NB4 (cell line): ENCODE data around the gene EIF1.
"Not testable (repeated sequence)": the region's sequence is repeated elsewhere in the genome, so short reads cannot be mapped to it uniquely, and the experiment has no call there.

ENCODE experiments used
- DNase-seq: peaks from one replicate; pipeline ENCODE4 v3.0.0; 2010; ENCODE audit warnings: low read depth
- H3K4me3 ChIP-seq: one replicate; pipeline ENCODE4 v1.5.1; 2011; ENCODE audit warnings: mild to moderate bottlenecking, low read depth, low read length, moderate library complexity
- MAX ChIP-seq: IDR thresholded peaks from 2 replicates; pipeline ENCODE4 v1.6.1; 2011; ENCODE audit warnings: low read depth, low read length
- MYC ChIP-seq: IDR thresholded peaks from 2 replicates; pipeline ENCODE4 v1.6.1; 2011; ENCODE audit warnings: low read depth, low read length
- POLR2A ChIP-seq: IDR thresholded peaks from 2 replicates; pipeline ENCODE4 v1.6.1; 2011; ENCODE audit warnings: mild to moderate bottlenecking; ENCODE audit not compliant: insufficient read length; ENCODE audit errors: extremely low read depth
- TF ChIP-seq, protein P1 (sequence below): IDR thresholded peaks from one replicate; pipeline ENCODE4 v1.5.1; 2012; ENCODE audit warnings: low read depth, low read length

EIF1 gene

DNA sequence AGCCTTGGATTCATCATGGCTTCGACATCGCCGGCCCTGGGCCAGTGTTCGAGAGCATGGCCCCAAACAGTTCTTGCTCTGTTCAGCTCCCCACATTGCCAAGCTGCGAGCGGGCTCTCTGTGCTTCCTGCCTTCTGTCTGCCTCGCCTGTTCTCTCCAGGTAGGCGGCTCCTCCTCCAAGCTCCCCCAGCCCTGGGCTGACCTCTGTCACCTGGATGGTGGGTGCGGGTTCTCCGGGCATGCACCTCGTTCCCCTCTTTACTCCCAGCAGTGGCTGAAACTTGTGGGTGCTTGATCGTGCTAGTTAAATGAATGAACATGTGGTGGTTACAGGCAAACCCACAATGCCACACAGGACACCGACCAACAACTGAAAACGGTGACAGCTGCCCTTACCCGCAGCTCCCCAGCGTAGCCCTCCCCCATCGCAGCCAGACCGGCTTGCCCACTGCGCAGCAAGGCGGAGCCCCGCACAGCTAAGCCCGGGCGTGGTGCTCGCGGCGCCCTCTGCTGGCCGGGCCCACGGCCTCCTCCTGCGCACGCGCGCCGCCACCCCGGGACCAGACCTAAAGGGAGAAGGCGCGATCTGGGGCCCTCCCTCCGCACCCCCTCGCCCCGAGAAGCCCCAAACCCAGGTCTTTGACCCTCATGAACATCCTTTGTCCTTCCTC lies 23.0 kb upstream of the EIF1 start:
- TF ChIP-seq, protein P1, sequence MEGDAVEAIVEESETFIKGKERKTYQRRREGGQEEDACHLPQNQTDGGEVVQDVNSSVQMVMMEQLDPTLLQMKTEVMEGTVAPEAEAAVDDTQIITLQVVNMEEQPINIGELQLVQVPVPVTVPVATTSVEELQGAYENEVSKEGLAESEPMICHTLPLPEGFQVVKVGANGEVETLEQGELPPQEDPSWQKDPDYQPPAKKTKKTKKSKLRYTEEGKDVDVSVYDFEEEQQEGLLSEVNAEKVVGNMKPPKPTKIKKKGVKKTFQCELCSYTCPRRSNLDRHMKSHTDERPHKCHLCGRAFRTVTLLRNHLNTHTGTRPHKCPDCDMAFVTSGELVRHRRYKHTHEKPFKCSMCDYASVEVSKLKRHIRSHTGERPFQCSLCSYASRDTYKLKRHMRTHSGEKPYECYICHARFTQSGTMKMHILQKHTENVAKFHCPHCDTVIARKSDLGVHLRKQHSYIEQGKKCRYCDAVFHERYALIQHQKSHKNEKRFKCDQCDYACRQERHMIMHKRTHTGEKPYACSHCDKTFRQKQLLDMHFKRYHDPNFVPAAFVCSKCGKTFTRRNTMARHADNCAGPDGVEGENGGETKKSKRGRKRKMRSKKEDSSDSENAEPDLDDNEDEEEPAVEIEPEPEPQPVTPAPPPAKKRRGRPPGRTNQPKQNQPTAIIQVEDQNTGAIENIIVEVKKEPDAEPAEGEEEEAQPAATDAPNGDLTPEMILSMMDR, result peak; percentile 76
- peak; percentile 12 for TF ChIP-seq POLR2A
- peak; percentile 60 for TF ChIP-seq MAX
- peak; percentile 38; the same call in 1 of the 2 replicates for TF ChIP-seq MYC
- H3K4me3 ChIP-seq, result peak overlapping the region; percentile 39
- peak; percentile 86 for DNase-seq

DNA sequence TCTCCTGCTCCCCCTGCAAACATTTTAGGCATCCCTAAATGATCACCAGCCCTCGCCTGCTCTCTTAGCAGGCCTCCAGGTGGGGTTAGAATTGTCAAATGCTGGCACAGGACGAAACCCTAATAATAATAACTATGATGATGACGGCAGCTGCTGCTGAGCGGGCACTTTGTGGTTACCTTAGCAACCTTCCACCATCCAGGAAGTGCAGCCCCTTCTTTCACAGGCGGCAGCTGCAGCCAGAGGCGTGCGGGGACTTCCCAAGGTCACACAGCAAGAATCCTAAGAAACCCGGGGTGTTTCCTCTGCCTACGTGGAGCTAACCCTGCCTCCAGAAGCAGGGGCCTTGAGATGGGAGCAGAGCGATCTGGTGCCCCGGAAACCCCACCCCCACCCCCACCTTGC lies 22.4 kb upstream of the EIF1 start:
- DNase-seq, result peak; percentile 36
- no peak for TF ChIP-seq MYC
- TF ChIP-seq POLR2A, result no peak
- TF ChIP-seq, protein P1, result no peak
- TF ChIP-seq MAX, result no peak
- H3K4me3 ChIP-seq, result no peak overlapping the region

DNA sequence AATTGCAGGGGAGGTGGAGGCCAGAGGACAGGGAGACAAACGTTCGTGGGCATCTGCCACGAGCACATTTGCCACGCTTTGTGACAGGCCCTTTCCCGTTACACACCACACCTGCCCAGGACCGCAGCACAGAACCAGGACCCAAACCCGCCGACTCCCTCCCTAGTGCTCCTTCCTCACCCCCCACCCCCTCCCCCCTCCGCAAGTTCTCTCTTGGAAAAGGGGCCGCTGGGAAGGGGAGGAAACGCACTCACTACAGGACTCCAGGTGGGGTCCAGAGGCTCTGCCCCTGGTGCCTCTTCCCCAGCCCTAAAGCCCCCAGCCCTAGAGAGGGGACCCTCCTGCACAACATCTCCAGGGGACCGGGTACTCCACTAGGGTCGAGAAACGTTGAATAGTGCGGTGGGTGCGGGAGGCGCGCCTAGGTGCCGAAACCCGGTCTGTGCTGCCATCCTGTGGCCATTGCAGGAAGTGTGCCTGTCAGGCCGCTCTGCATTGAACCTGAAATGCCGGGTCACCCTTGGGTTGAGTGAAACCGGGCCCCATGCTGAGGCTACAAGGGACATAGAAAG lies 21.9 kb upstream of the EIF1 start:
- DNase-seq, result peak; percentile 79
- H3K4me3 ChIP-seq, result no peak overlapping the region
- no peak for TF ChIP-seq POLR2A
- TF ChIP-seq, protein P1, result peak; percentile 79
- peak; percentile 6; the same call in 1 of the 2 replicates for TF ChIP-seq MYC
- TF ChIP-seq MAX, result peak; percentile 47; the same call in 1 of the 2 replicates

DNA sequence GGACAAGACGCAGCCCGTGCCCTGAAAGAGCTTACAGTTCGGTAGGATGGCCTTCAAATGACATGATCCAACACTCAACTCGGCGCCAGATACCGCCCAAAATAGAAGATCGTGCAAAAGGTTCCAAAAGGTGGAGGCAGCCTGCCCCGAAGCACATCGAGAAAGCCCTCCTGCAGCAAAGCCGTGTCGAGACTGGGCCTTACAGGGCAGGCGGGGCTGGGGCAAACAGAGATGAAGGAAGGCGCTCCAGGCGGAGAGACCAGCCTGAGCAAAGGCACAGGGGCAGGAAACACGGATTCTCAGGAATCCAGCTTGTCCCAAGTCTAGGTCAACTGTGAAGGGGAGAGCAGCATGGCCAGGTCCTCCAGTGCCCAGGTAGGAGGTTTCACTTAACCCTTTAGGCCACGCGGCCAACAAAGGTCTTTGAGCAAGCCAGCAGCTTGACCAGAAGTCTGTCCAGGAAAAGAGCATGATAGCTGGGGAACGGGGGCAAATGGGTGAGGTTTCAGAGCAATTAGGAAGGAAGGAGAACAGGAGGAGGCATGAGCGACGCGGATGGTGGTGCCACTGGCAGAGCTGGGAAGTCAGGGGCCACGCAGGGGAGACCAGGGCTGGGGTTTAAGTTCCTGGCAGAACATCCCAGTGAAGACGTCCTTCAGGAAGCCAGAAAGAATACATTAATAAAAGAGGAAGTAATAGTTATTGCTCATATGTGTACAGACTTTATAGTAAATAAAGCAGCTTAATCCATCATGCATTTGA lies 21.2 kb upstream of the EIF1 start:
- DNase-seq, result peak; percentile 33
- TF ChIP-seq MAX (no peak), POLR2A (no peak), MYC (no peak)
- TF ChIP-seq, protein P1, result no peak
- H3K4me3 ChIP-seq, result no peak overlapping the region

- no peak overlapping the region for H3K4me3 ChIP-seq
- DNase-seq, result no peak
- TF ChIP-seq, protein P1, result no peak
- no peak for TF ChIP-seq POLR2A
- TF ChIP-seq MYC, result no peak
- TF ChIP-seq MAX, result no peak
Observed at GRCh38 chr17:41672153-41672552, 16.5 kb upstream of the EIF1 start.

GRCh38 chr17:41675157-41676057 lies 13.3 kb upstream of the EIF1 start:
- not testable (repeated sequence) for H3K4me3 ChIP-seq, DNase-seq
